GM18520 (cell line): Measurements from ENCODE around the gene ERCC1.

Experiments used
- ATAC-seq: cut with Tn5 transposase; IDR thresholded peaks from one replicate; pipeline ENCODE4 v1.9.1; 2021; ENCODE audit not compliant: unreplicated experiment

The ERCC1 gene

GRCh38 chr19:45370410-45371204, 53.1 kb downstream of the ERCC1 start, which contains the start of gene ERCC2:
ERCC2 (minus strand) TSS chr19:45370573; CDS start chr19:45370540, 33 bp downstream.
- ATAC-seq = peak; percentile 98

- no peak for ATAC-seq
Observed at GRCh38 chr19:45368737-45369340, 54.9 kb downstream of the ERCC1 start.

GRCh38 chr19:45368127-45368526, 55.6 kb downstream of the ERCC1 start:
- no peak for ATAC-seq

- ATAC-seq = no peak
Observed at GRCh38 chr19:45364696-45365095, 59.0 kb downstream of the ERCC1 start.

GRCh38 chr19:45363861-45364459, 59.8 kb downstream of the ERCC1 start:
- no peak for ATAC-seq

- ATAC-seq = no peak
Observed at GRCh38 chr19:45362291-45362690, 61.4 kb downstream of the ERCC1 start.

GRCh38 chr19:45361608-45362007, 62.1 kb downstream of the ERCC1 start:
- no peak for ATAC-seq

- ATAC-seq = no peak
Observed at GRCh38 chr19:45358213-45358792, 65.4 kb downstream of the ERCC1 start.

- no peak for ATAC-seq
Observed at GRCh38 chr19:45357445-45357783, 66.3 kb downstream of the ERCC1 start.
